ENCODE data around the gene SGMS1.

SGMS1 gene

DNA sequence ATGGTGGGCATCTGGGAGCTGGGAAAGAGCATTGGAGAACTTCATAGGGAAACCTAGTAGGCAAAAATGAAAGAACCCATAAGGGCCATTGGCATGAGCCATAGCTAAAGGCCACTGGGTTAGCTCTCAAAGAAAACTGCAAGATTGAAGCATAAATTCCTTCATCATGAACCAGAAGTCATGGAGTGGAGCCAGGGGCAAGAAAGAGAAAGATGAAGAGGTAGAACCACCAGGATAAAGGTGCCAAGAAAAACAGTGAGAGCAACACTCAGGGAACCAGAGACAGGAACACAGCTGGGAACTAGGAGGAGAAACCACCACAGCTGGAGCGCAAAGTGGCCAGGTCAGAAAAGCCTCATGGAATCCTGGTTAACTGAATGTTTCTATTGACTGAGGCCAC is 11.5 kb upstream of the SGMS1 start:
- no peak for DNase-seq

DNA sequence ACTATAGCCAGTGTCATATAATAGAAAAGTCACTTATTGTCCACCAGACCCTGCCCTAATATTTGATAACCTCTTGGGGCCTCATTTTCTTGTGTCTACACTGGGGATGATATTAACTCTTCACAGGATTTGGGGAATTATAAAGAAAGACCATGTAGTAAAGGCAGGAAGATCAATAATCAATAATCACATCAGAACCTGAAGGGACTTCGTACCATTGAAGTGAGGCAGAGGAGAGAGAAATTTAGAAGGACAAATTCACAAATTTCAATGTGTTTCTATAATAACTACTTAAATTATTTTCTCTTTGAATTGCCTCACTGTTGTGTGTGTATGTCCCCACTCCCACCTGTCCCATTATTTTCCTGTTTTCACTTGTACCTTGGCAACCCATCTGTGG is 10.7 kb upstream of the SGMS1 start:
- DNase-seq: no peak

- DNase-seq: no peak
Observed at GRCh38 chr10:50631052-50631451, 7.3 kb upstream of the SGMS1 start.

DNA sequence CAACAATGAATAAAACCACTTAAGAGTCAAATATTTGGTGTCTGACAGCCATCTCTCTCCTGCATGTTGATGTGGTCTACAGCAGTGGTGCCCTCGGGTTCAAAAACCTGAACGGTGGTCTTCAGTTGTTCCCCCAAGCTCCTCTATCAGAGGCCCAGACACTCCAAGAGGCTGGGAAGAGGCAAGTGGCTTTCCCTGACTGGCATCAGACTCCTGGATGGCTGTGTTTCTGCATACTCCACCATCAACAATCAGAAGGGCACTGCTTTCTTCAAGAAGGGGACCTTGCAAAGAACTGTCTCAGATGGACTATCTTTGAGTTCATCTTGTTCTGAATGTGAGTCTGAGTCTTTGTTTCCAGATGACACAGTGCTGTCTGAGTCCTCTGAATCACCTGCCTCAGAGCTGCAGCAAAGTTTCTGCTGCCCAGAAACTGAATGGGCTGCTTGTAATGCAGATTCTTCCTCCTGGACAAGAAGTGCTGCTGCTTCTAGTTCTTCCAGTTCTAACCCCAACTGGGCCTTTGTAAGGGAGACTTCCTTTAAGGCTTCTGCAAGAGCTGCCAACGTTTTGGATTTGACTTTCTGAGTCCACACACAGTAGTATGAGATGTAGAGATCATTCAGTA is 5.9 kb upstream of the SGMS1 start:
- no peak for DNase-seq

DNA sequence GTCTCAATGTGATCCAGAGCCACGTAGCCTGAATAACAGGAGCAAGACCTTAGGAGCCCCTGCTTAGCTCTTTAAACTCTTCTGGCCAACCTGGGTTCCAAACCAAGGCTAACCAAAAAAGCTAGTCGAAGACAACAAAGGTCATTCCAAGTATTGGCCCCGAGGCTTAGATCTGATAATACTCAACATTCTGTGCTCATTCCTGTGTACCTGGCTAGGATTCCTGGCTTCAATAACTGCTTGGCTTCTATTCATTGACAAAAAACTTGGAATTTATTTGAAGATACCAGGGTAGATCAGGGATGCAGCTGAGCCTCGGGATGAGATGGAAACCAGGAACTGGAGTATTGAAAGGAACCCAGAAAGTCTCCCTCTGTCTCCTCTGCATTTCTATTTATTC is 4.1 kb upstream of the SGMS1 start:
- no peak for DNase-seq

GRCh38 chr10:50627443-50627842 is 3.7 kb upstream of the SGMS1 start:
- DNase-seq: no peak

DNA sequence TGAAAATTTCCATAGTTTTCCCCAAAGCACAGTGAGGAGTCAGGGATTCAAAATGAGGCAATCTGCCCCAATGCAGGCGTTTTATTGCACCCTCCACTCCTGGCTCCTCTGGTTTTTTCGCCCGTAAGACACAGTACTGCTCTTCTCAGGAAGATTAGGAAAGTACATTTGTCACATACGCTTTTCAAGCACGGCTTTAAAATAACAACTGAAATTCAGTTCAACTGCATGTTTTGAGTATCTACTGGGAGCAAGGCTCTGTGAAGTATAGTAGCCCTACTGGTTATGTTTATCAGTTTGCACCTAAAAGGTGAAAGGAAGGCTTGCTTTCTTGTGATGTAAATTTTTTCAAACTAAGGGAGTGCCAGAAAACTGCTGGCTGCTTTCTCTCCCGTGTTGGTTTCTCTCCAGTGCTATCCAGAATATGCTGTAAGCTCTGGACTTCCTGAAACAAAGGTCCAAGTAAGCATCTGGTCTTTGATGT is 1.9 kb upstream of the SGMS1 start:
- DNase-seq: no peak

DNA sequence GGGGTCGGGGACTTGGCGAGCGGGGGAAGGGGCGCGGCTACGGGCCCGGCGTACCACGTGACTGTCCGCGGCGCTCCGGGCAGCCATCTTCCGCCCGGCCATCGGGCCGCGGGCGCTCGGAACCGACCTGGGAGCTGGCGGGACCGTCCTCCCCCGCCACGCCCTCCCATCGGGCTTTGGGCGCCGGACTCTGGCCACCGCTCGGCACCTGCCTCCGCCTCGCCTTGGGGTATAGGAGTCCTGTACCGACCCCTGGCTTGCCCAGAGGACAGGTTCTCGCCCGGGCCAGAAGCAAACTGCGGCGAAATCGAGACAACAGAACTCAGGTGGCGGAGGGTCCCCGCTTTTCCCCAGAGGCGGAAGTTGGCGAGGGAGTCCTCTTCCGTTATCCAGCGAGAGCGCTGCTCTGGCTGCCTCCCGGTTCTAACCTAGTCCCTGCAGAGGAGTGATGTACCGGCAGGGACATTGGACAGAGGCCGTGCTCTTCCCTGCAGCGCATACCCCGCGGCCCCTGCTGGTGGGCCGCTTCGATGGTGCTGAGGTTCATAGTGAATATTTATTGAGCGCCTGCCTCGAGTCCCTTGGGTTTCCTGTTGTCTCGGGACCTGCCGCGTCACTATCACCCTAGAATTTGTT is 1.2 kb upstream of the SGMS1 start:
- peak; percentile 76 for DNase-seq

GRCh38 chr10:50624413-50624865 is 683 bp upstream of the SGMS1 start:
- peak; percentile 94 for DNase-seq

- DNase-seq: peak; percentile 50
Observed at GRCh38 chr10:50622706-50623662, 772 bp downstream of the SGMS1 start.

GRCh38 chr10:50621968-50622705 is 1.6 kb downstream of the SGMS1 start:
- peak; percentile 72 for DNase-seq

- no peak for DNase-seq
Observed at GRCh38 chr10:50620899-50621298, 2.9 kb downstream of the SGMS1 start.

DNA sequence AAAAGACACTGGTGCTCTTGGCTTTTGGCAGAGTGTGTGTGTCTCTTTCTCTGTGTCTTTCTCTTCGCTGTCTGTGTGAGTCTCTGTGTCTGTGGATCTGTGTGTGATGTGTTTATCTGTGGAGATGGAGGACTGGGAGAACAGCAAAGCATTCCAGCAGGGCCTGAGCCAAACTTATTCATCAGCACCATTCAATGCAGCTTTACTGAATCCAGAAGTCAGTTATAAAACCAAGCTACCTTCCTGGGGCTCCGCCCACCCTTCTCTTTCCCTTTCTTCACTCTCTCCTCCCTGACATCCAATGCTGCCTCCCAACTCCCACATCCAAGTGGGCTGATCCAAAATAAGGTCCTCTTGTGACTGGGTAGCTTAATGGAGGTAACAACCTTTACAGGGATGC is 3.9 kb downstream of the SGMS1 start:
- DNase-seq: no peak

GRCh38 chr10:50619166-50619565 is 4.6 kb downstream of the SGMS1 start:
- DNase-seq: no peak

GRCh38 chr10:50618624-50619023 is 5.1 kb downstream of the SGMS1 start:
- DNase-seq: no peak

- DNase-seq: no peak
Observed at GRCh38 chr10:50615658-50616057, 8.1 kb downstream of the SGMS1 start.

DNA sequence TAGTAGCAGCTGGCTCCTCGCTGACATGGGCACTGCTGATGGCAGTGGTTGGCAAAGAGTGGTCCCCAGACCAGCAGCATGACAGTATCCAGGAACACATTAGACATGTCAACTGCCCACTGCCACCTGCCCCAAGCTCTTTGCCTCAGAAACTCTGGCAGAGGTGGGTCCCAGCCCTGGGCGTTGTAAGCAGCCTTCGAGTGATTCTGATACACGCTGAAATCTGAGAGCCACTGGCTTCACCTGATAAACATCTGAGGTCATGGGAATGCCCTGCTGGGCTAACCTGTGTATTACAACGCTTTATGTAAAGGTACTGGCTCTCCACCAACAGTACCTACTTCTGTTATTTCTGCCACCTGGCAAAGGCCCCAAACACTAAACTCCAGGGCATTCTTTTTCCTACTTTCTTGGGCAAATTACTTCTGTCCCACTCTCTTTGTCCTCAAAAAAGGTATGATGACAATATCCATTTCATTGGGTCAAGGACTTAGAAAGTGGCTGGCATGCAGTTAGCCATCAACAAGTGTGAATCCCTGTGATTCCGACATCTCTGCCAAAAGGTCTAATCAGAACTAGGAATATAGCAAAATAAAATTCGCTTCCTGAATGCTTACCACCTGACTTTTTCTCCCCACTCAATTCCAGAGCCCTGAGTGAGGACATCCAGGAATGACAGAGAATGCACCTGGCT is 9.2 kb downstream of the SGMS1 start:
- DNase-seq: no peak

DNA sequence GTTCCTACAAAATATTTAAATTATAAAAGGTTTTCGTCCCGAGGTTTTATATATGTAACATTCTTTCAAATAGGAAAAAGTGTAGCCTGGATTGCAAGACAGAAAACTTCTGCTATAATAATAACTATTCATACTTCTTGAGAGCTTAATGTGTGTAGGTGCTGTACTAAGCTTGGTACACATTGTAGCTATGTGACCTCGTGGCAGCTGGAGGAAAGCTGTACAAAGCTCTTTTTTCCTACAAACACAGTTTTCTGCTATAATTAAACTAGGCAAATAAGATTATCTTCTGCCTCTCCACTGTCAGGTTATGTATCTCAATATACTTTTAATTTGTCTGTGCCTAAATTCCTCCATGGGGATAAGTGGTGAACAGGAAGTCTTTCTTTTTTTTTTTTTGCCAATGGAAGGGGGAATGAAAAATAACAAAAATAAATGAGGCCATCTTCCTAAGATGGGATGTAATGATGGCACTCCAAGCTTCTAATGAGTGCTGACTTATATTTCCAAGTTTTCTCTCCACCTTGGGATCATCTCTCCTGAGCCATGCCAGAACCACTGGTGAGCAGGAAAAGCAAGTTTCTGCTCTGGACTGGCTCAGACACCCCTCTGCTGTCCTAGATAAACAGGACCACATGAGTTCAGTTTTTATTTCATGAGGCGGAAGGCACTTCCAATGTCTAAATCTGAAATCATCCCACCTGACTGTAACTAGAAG is 9.9 kb downstream of the SGMS1 start:
- no peak for DNase-seq

DNA sequence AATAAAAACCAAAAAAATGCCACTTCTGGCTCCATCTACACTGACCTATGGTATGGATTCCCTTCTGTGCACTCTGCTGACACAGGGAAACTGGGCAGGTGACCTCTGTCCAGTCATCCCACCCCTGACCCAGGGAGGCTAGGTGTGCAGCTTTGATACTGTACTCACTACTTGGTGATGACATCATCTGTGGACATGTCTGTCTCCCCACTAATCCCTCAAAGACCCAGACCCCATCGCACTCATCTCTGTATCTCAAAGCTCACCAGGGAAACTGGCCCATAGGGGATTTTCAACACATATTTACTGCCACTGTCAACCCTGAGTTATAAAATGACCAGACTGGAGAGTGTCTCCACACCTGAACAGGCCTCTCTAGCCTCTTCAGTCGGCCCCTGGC is 10.6 kb downstream of the SGMS1 start:
- DNase-seq: no peak

GRCh38 chr10:50610368-50610767 is 13.4 kb downstream of the SGMS1 start:
- DNase-seq: no peak

GRCh38 chr10:50607356-50607925 is 16.3 kb downstream of the SGMS1 start:
- no peak for DNase-seq

All from CD4-positive, alpha-beta T cell treated with Interferon gamma for 1 hour (primary cell).